H1 (cell line): ENCODE measurements around the gene GMFB. TPM values are rescaled to one million over a fixed set of nuclear protein-coding genes. Genes with fewer than 3 reads are reported as not detected.

ENCODE experiments used
- CTCF ChIA-PET: fragments of 300-600 bp; sonication (Branson Sonifier 250); formaldehyde crosslinking; loops from one replicate; lab custom pipeline; 2021; ENCODE audit not compliant: partially characterized antibody; lab: Charles Lee
- POLR2A ChIA-PET: fragments of 300-600 bp; sonication (Branson Sonifier 250); formaldehyde crosslinking; loops from one replicate; lab custom pipeline; 2021; ENCODE audit warnings: inconsistent platforms; ENCODE audit not compliant: partially characterized antibody; lab: Charles Lee
- DNase-seq, 2 experiments: peaks; one replicate each; pipeline versions ENCODE4 v3.0.0 to v3.0.0-alpha.2; 2010 to 2022; ENCODE audit warnings: low spot score in 2 of 2, low read depth in 1 of 2, mixed read lengths in 1 of 2
- FAIRE-seq: peaks from 2 replicates; lab custom pipeline; 2011; peaks lifted over from hg19 to GRCh38; lab: Jason Lieb, UNC
- H2AFZ ChIP-seq: 2 replicates; pipeline ENCODE4 v1.8.1; 2012; ENCODE audit warnings: low read length, inconsistent platforms
- H2AK5ac ChIP-seq: 2 replicates; pipeline ENCODE4 v1.6.1; 2013; ENCODE audit warnings: low read depth, low read length
- H2BK120ac ChIP-seq: replicated peaks from 2 replicates; pipeline ENCODE3; 2013; ENCODE audit warnings: low read depth, low read length, inconsistent platforms
- H2BK12ac ChIP-seq: 2 replicates; pipeline ENCODE4 v1.6.1; 2013; ENCODE audit warnings: low read depth, low read length
- H2BK15ac ChIP-seq: 2 replicates; pipeline ENCODE4 v1.6.1; 2013; ENCODE audit warnings: low read length
- H2BK20ac ChIP-seq: 2 replicates; pipeline ENCODE4 v1.6.1; 2013; ENCODE audit warnings: low read length
- H2BK5ac ChIP-seq: 2 replicates; pipeline ENCODE4 v1.6.1; 2013; ENCODE audit warnings: low read depth, low read length
- H3K14ac ChIP-seq: 2 replicates; pipeline ENCODE4 v1.6.1; 2013; ENCODE audit warnings: inconsistent platforms; ENCODE audit not compliant: insufficient read length
- H3K18ac ChIP-seq: 2 replicates; pipeline ENCODE4 v1.6.1; 2013; ENCODE audit warnings: low read length; ENCODE audit errors: extremely low read depth
- H3K23ac ChIP-seq: 2 replicates; pipeline ENCODE4 v1.6.1; 2013; ENCODE audit warnings: inconsistent platforms; ENCODE audit not compliant: insufficient read length
- H3K23me2 ChIP-seq: 2 replicates; pipeline ENCODE4 v1.6.1; 2013; ENCODE audit warnings: low read depth, low read length
- H3K27ac ChIP-seq: 2 replicates; pipeline ENCODE4 v1.6.1; 2011; ENCODE audit warnings: low read depth, low read length, inconsistent platforms
- H3K27me3 ChIP-seq, 4 experiments: replicated peaks in 1 of 4; 1 replicate in 1 of 4; 2 replicates in 3 of 4; pipeline versions ENCODE4 v1.6.1 to v1.8.1; 2011 to 2013; ENCODE audit warnings: low read length in 3 of 4, mild to moderate bottlenecking in 3 of 4, inconsistent platforms in 2 of 4, mixed read lengths in 2 of 4, moderate library complexity in 1 of 4; ENCODE audit not compliant: control insufficient read depth in 3 of 4, insufficient read depth in 3 of 4; ENCODE audit errors: extremely low read depth in 1 of 4
- H3K36me3 ChIP-seq, 4 experiments: 2 replicates each; pipeline versions ENCODE4 v1.6.1 to v1.8.1; 2011 to 2013; ENCODE audit warnings: mild to moderate bottlenecking in 4 of 4, low read length in 3 of 4, moderate library complexity in 2 of 4, control low read depth in 1 of 4, inconsistent platforms in 1 of 4; ENCODE audit not compliant: insufficient read depth in 4 of 4, control insufficient read depth in 2 of 4
- H3K4ac ChIP-seq: replicated peaks from 2 replicates; pipeline ENCODE3; 2013; ENCODE audit warnings: low read length, low read depth, mixed read lengths, inconsistent platforms; ENCODE audit not compliant: insufficient read length
- H3K4me1 ChIP-seq, 4 experiments: replicated peaks in 1 of 4; 1 replicate in 1 of 4; 2 replicates in 3 of 4; pipeline versions ENCODE4 v1.6.1 to v1.8.1; 2011 to 2013; ENCODE audit warnings: low read length in 3 of 4, inconsistent platforms in 2 of 4, mixed read lengths in 1 of 4; ENCODE audit not compliant: insufficient read depth in 4 of 4, control insufficient read depth in 3 of 4
- H3K4me2 ChIP-seq, 2 experiments: 2 replicates each; pipeline versions ENCODE4 v1.6.1 to v1.8.1; 2011 to 2013; ENCODE audit warnings: low read depth in 2 of 2, low read length in 2 of 2, control low read depth in 1 of 2, inconsistent platforms in 1 of 2, mild to moderate bottlenecking in 1 of 2; ENCODE audit not compliant: insufficient read depth in 1 of 2
- H3K4me3 ChIP-seq, 4 experiments: fragments of 200-600, 300-600 bp in 1 of 4; sonication (generic), shearing (Covaris generic), sonication (Bioruptor Twin) in 1 of 4; 2 replicates each; pipeline versions ENCODE4 v1.5.1 to v1.8.1; 2011 to 2016; ENCODE audit warnings: low read length in 4 of 4, low read depth in 3 of 4, control low read depth in 2 of 4, inconsistent platforms in 2 of 4, mild to moderate bottlenecking in 2 of 4, mixed read lengths in 1 of 4, moderate library complexity in 1 of 4; ENCODE audit not compliant: insufficient read depth in 2 of 4; ENCODE audit errors: extremely low read depth in 1 of 4
- H3K56ac ChIP-seq: replicated peaks from 2 replicates; pipeline ENCODE3; 2013; ENCODE audit warnings: low read depth, mild to moderate bottlenecking, mixed read lengths, low read length, inconsistent platforms; ENCODE audit not compliant: insufficient read length
- H3K79me1 ChIP-seq: 2 replicates; pipeline ENCODE4 v1.6.1; 2013; ENCODE audit warnings: low read depth, low read length, control low read depth
- H3K79me2 ChIP-seq, 2 experiments: 2 replicates each; pipeline versions ENCODE4 v1.6.1 to v1.8.1; 2012 to 2013; ENCODE audit warnings: low read length in 2 of 2, mild to moderate bottlenecking in 2 of 2, inconsistent platforms in 1 of 2; ENCODE audit not compliant: insufficient read depth in 2 of 2, control insufficient read depth in 1 of 2
- H3K9ac ChIP-seq, 4 experiments: replicated peaks in 1 of 4; 1 replicate in 1 of 4; 2 replicates in 3 of 4; pipeline versions ENCODE4 v1.6.1 to v1.8.1; 2011 to 2013; ENCODE audit warnings: low read depth in 3 of 4, low read length in 3 of 4, control low read depth in 2 of 4, mild to moderate bottlenecking in 2 of 4, moderate library complexity in 2 of 4, inconsistent platforms in 1 of 4; ENCODE audit errors: extremely low read depth in 1 of 4
- H3K9me3 ChIP-seq, 2 experiments: 2 replicates each; pipeline versions ENCODE4 v1.6.1 to v1.8.1; 2012 to 2013; ENCODE audit warnings: mild to moderate bottlenecking in 2 of 2, moderate library complexity in 2 of 2, control low read depth in 1 of 2, inconsistent platforms in 1 of 2, low read depth in 1 of 2, low read length in 1 of 2, mixed read lengths in 1 of 2; ENCODE audit not compliant: insufficient read depth in 2 of 2
- H4K20me1 ChIP-seq, 2 experiments: replicated peaks in 1 of 2; 2 replicates each; pipeline versions ENCODE3 to v1.8.1; 2011 to 2013; ENCODE audit warnings: inconsistent platforms in 2 of 2, low read length in 2 of 2, mild to moderate bottlenecking in 1 of 2; ENCODE audit not compliant: insufficient read depth in 2 of 2, control insufficient read depth in 1 of 2
- H4K5ac ChIP-seq: 2 replicates; pipeline ENCODE4 v1.6.1; 2013; ENCODE audit warnings: low read length, low read depth, mixed read lengths, inconsistent platforms; ENCODE audit not compliant: insufficient read length
- H4K8ac ChIP-seq: 2 replicates; pipeline ENCODE4 v1.8.0; 2013; ENCODE audit warnings: mild to moderate bottlenecking, moderate library complexity, low read length, inconsistent platforms; ENCODE audit not compliant: insufficient read depth; ENCODE audit errors: extremely low read depth
- H4K91ac ChIP-seq: replicated peaks from 2 replicates; pipeline ENCODE3; 2013; ENCODE audit warnings: low read length, mixed read lengths, inconsistent platforms; ENCODE audit not compliant: insufficient read length
- ATF2 ChIP-seq: IDR thresholded peaks from 2 replicates; pipeline ENCODE4 v1.6.1; 2012; ENCODE audit warnings: low read length, inconsistent platforms
- CEBPB ChIP-seq: IDR thresholded peaks from 2 replicates; pipeline ENCODE4 v1.6.1; 2012; ENCODE audit warnings: low read depth, low read length
- RBBP5 ChIP-seq: IDR thresholded peaks from 2 replicates; pipeline ENCODE4 v1.7.1; 2012; ENCODE audit warnings: low read depth, mild to moderate bottlenecking, inconsistent platforms, low read length, moderate library complexity, borderline replicate concordance
- SIN3A ChIP-seq, 2 experiments: IDR thresholded peaks in 1 of 2; conservative IDR thresholded peaks in 1 of 2; 2 replicates each; pipeline ENCODE4 v1.6.1; 2011 to 2012; ENCODE audit warnings: low read length in 2 of 2, improper control_type of control experiment in 1 of 2, low read depth in 1 of 2, mild to moderate bottlenecking in 1 of 2
- SP1 ChIP-seq: IDR thresholded peaks from 2 replicates; pipeline ENCODE4 v1.6.1; 2011; ENCODE audit warnings: low read depth, low read length
- SP2 ChIP-seq: IDR thresholded peaks from 2 replicates; pipeline ENCODE4 v1.6.1; 2012; ENCODE audit warnings: mild to moderate bottlenecking, low read length, inconsistent platforms
- TBP ChIP-seq: IDR thresholded peaks from 2 replicates; pipeline ENCODE4 v1.6.1; 2011; ENCODE audit warnings: low read depth, low read length, improper control_type of control experiment
- USF2 ChIP-seq: IDR thresholded peaks from 2 replicates; pipeline ENCODE4 v1.6.1; 2011; ENCODE audit warnings: low read length, improper control_type of control experiment
- YY1 ChIP-seq: IDR thresholded peaks from 2 replicates; pipeline ENCODE4 v1.6.1; 2011; ENCODE audit warnings: low read depth, mild to moderate bottlenecking, low read length
- WGBS, 2 experiments: shearing (Covaris generic) in 1 of 2; methylation state at CpG; one replicate each; pipeline versions ENCODE4 v1.1.6 to v1.1.7; 2013 to 2015; ENCODE audit warnings: low lambda C conversion rate in 2 of 2, mixed read lengths in 2 of 2, inconsistent platforms in 1 of 2, low coverage in 1 of 2, missing lambda C conversion rate in 1 of 2; ENCODE audit not compliant: insufficient replicate concordance in 2 of 2, insufficient coverage in 1 of 2, insufficient read length in 1 of 2; ENCODE audit errors: extremely low coverage in 1 of 2, missing lambda C conversion rate in 1 of 2; 5-methylcytosine and 5-hydroxymethylcytosine counted together
- polyA plus RNA-seq, 7 experiments: library from polyadenylated mRNA; depleted of rRNA in 3 of 7; stranded (reverse) in 5 of 7; unstranded in 2 of 7; fragments of >200 nt in 5 of 7; fragments of 200-250 nt in 2 of 7; gene quantifications; 1 replicate in 5 of 7; 2 replicates in 1 of 7; 4 replicates in 1 of 7; pipeline versions ENCODE4 v1.2.1 to v1.2.3, GENCODE V29; 2011 to 2013; ENCODE audit warnings: missing spikeins in 2 of 7, mixed read lengths in 2 of 7
- total RNA-seq: library from RNA; stranded (reverse); fragmentation: NEBNext Ultra II Directional; extraction: Animal tissue kit (Norgen Biotek cat#: 25700); gene quantifications from 2 replicates; pipeline ENCODE4 v1.2.1, GENCODE V29; 2021

Gene GMFB
- total and polyA plus RNA-seq, 2 of the 8 experiments (the other 6 are each of a cell fraction or from before 2014, with no cell fraction given): 17.9 to 77.3 TPM

GRCh38 chr14:54465654-54466053 lies 23.1 kb downstream of the GMFB start:
- no peaks in the 10 kb centered on the region for H3K4me1 ChIP-seq
- no peaks in the 10 kb centered on the region for H3K27me3 ChIP-seq
- no peak overlapping the region for H4K91ac ChIP-seq
- no peaks in the 10 kb centered on the region for H4K20me1 ChIP-seq
- CTCF ChIA-PET: interaction anchor here (0.9 to 1.9 kb wide), 3 partner anchors 24 to 99 kb away, joined by 3 to 6 read pairs (median 3); partner anchors contain the start of gene CNIH1
- no peak overlapping the region for H2BK20ac ChIP-seq
- H3K23ac ChIP-seq: no peak overlapping the region
- peaks cover 0 to 13% of the 10 kb centered on the region in 2 experiments; a peak in 2 of 4 replicates for H3K9me3 ChIP-seq
- no peak overlapping the region for H2BK15ac ChIP-seq
- no peaks in the 10 kb centered on the region for H3K79me2 ChIP-seq
- no peak overlapping the region for H3K4me3 ChIP-seq
- no peak overlapping the region for H3K14ac ChIP-seq
- DNase-seq (no peak), FAIRE-seq (no peak)
- H3K27ac ChIP-seq: no peak overlapping the region
- H2BK120ac ChIP-seq: no peak overlapping the region
- no peak overlapping the region for H3K18ac ChIP-seq
- 85% methylated on average over 4 of the region's 4 CpGs; no CpG with 5 or more reads in 1 of the 2 experiments for WGBS, 2 experiments
- no peak overlapping the region for H3K4ac ChIP-seq
- H2AK5ac ChIP-seq: no peak overlapping the region
- H3K36me3 ChIP-seq: no peaks in the 10 kb centered on the region
- no peak overlapping the region for H4K8ac ChIP-seq
- H3K23me2 ChIP-seq: no peaks in the 10 kb centered on the region
- H3K4me2 ChIP-seq: no peak overlapping the region
- H2AFZ ChIP-seq: no peak overlapping the region
- H2BK5ac ChIP-seq: no peak overlapping the region
- no peak overlapping the region for H4K5ac ChIP-seq
- no peak overlapping the region for H3K9ac ChIP-seq
- no peak overlapping the region for H3K56ac ChIP-seq
- H2BK12ac ChIP-seq: no peak overlapping the region
- POLR2A ChIA-PET: interaction anchor here (1.2 kb wide), 1 partner anchor 25 kb away, joined by 3 read pairs; no protein-coding TSS in a partner anchor
- no peaks in the 10 kb centered on the region for H3K79me1 ChIP-seq
- TF ChIP-seq YY1 (no peak), SP1 (no peak), CEBPB (no peak), SIN3A (conservative IDR thresholded peaks at IDR 0.05 in 1 of 2, IDR thresholded peaks at IDR 0.05 in 1 of 2; ENCODE audit: low read depth in 1 of 2, low read length in 2 of 2) (no peak), TBP (no peak), USF2 (no peak), SP2 (no peak), RBBP5 (no peak), ATF2 (no peak)
